Activated CD4-positive, alpha-beta T cell treated with anti-CD3 and anti-CD28 coated beads, Interleukin-2, Interleukin-6, amounts not matched to agents 100 ng/mL and 50 ng/mL, durations not matched to agents 16 hours and 8 hours (primary cell): Measurements from ENCODE around the gene GABRA4.

Experiments used
- DNase-seq: peaks from one replicate; pipeline ENCODE4 v3.0.0-alpha.2; 2020

The GABRA4 gene

GRCh38 chr4:46993075-46994006, at the start of gene GABRA4:
Gene GABRA4 (minus strand): TSS chr4:46993581. CDS start chr4:46993424, 157 bp downstream.
- no peak for DNase-seq

- DNase-seq: no peak
Measured at GRCh38 chr4:47040828-47041227, 47.4 kb upstream of the GABRA4 start.

- no peak for DNase-seq
Measured at GRCh38 chr4:47038263-47038662, 44.9 kb upstream of the GABRA4 start.

- peak; percentile 56 for DNase-seq
Measured at GRCh38 chr4:47032405-47033106, 39.2 kb upstream of the GABRA4 start.

GRCh38 chr4:47031751-47032404, 38.5 kb upstream of the GABRA4 start:
- DNase-seq: no peak

GRCh38 chr4:47031011-47031678, 37.8 kb upstream of the GABRA4 start, which contains the start of gene GABRB1:
Gene GABRB1 (plus strand): TSS chr4:47031567.
- DNase-seq: peak; percentile 6

- DNase-seq: no peak
Measured at GRCh38 chr4:47017494-47017893, 24.1 kb upstream of the GABRA4 start.

GRCh38 chr4:47017081-47017480, 23.7 kb upstream of the GABRA4 start:
- no peak for DNase-seq

- DNase-seq: no peak
Measured at GRCh38 chr4:47013373-47013772, 20.0 kb upstream of the GABRA4 start.

- no peak for DNase-seq
Measured at GRCh38 chr4:47012676-47013075, 19.3 kb upstream of the GABRA4 start.

- peak; percentile 23 for DNase-seq
Measured at GRCh38 chr4:47010912-47011446, 17.6 kb upstream of the GABRA4 start.

- DNase-seq: no peak
Measured at GRCh38 chr4:47010347-47010911, 17.0 kb upstream of the GABRA4 start.

- DNase-seq: no peak
Measured at GRCh38 chr4:47002580-47002979, 9.2 kb upstream of the GABRA4 start.

GRCh38 chr4:47000406-47000805, 7.0 kb upstream of the GABRA4 start:
- DNase-seq: no peak

GRCh38 chr4:46999566-46999965, 6.2 kb upstream of the GABRA4 start:
- DNase-seq: no peak

GRCh38 chr4:46994007-46994405, 625 bp upstream of the GABRA4 start:
- no peak for DNase-seq

GRCh38 chr4:46992338-46992737, 1.0 kb downstream of the GABRA4 start:
- DNase-seq: no peak

GRCh38 chr4:46986922-46987638, 6.3 kb downstream of the GABRA4 start:
- DNase-seq: no peak

- DNase-seq: no peak
Measured at GRCh38 chr4:46984781-46985180, 8.6 kb downstream of the GABRA4 start.

- DNase-seq: no peak
Measured at GRCh38 chr4:46980851-46981250, 12.5 kb downstream of the GABRA4 start.

- DNase-seq: no peak
Measured at GRCh38 chr4:46979726-46980125, 13.7 kb downstream of the GABRA4 start.

- DNase-seq: no peak
Measured at GRCh38 chr4:46979283-46979682, 14.1 kb downstream of the GABRA4 start.
